IMR-90 (cell line): Measurements from ENCODE around the gene AGMO. TPM values are rescaled to one million over a fixed set of nuclear protein-coding genes. Genes with fewer than 3 reads are reported as not detected.

Experiments
- ATAC-seq: fragments of 200-7000 bp; cut with Tn5 transposase; 2 replicates; pipeline ENCODE4 v1.9.1; 2020; ENCODE audit warnings: low read depth, mild to moderate bottlenecking, moderate library complexity
- BruUV-seq: library from RNA; stranded (reverse); fragments of 400-500 nt; replicated peaks from 2 replicates; lab custom pipeline; 2021; lab: Mats Ljungman, UMichigan
- CTCF ChIA-PET: fragments of 300-600 bp; formaldehyde crosslinking; extraction: SDS; loops from one replicate; lab custom pipeline; 2021; ENCODE audit warnings: antibody characterized with exemption; lab: Yijun Ruan, JAX
- POLR2A ChIA-PET: fragments of 300-600 bp; sonication (Branson Sonifier 250); formaldehyde crosslinking; loops from one replicate; lab custom pipeline; 2022; ENCODE audit warnings: antibody characterized with exemption; ENCODE audit not compliant: unreplicated experiment; lab: Charles Lee
- DNase-seq: peaks from one replicate; pipeline ENCODE4 v3.0.0; 2013
- H2AFZ ChIP-seq: replicated peaks from 2 replicates; pipeline ENCODE3; 2013; ENCODE audit warnings: low read length, mild to moderate bottlenecking; ENCODE audit not compliant: poor library complexity
- H2AK5ac ChIP-seq: 2 replicates; pipeline ENCODE4 v1.6.1; 2013; ENCODE audit warnings: low read depth, low read length, inconsistent platforms
- H2AK9ac ChIP-seq: replicated peaks from 2 replicates; pipeline ENCODE3; 2013; ENCODE audit warnings: mild to moderate bottlenecking, low read depth, low read length, moderate library complexity; ENCODE audit not compliant: poor library complexity
- H2BK120ac ChIP-seq: 2 replicates; pipeline ENCODE4 v1.6.1; 2013; ENCODE audit warnings: low read depth, low read length, inconsistent platforms
- H2BK15ac ChIP-seq: 3 replicates; pipeline ENCODE4 v1.6.1; 2013; ENCODE audit warnings: low read depth, low read length, inconsistent platforms
- H2BK20ac ChIP-seq: 2 replicates; pipeline ENCODE4 v1.6.1; 2013; ENCODE audit warnings: low read depth, mild to moderate bottlenecking, inconsistent platforms, low read length, moderate library complexity
- H2BK5ac ChIP-seq: 2 replicates; pipeline ENCODE4 v1.6.1; 2013; ENCODE audit warnings: mild to moderate bottlenecking, low read depth, low read length, inconsistent platforms; ENCODE audit not compliant: poor library complexity, severe bottlenecking
- H3K14ac ChIP-seq: replicated peaks from 2 replicates; pipeline ENCODE4 v1.6.1; 2013; ENCODE audit warnings: low read depth, low read length, inconsistent platforms
- H3K18ac ChIP-seq: 2 replicates; pipeline ENCODE4 v1.6.1; 2013; ENCODE audit warnings: low read depth, low read length, control low read depth
- H3K23ac ChIP-seq: 2 replicates; pipeline ENCODE4 v1.6.1; 2013; ENCODE audit warnings: low read depth, low read length, inconsistent platforms
- H3K27ac ChIP-seq: 2 replicates; pipeline ENCODE4 v1.5.1; 2013; ENCODE audit warnings: mild to moderate bottlenecking, control low read depth, low read length; ENCODE audit not compliant: insufficient read depth
- H3K27me3 ChIP-seq: 2 replicates; pipeline ENCODE4 v1.6.1; 2013; ENCODE audit warnings: low read length; ENCODE audit not compliant: control insufficient read depth, insufficient read depth
- H3K36me3 ChIP-seq: 2 replicates; pipeline ENCODE4 v1.6.1; 2013; ENCODE audit warnings: low read length, mixed read lengths; ENCODE audit not compliant: control insufficient read depth, insufficient read depth
- H3K4ac ChIP-seq: 2 replicates; pipeline ENCODE4 v1.6.1; 2013; ENCODE audit warnings: low read depth, low read length, inconsistent platforms
- H3K4me1 ChIP-seq: 2 replicates; pipeline ENCODE4 v1.6.1; 2013; ENCODE audit warnings: low read length, mixed read lengths; ENCODE audit not compliant: control insufficient read depth, insufficient read depth
- H3K4me2 ChIP-seq: 2 replicates; pipeline ENCODE4 v1.6.1; 2013; ENCODE audit warnings: low read depth, mild to moderate bottlenecking, control low read depth, low read length, moderate library complexity
- H3K4me3 ChIP-seq: 2 replicates; pipeline ENCODE4 v1.5.1; 2013; ENCODE audit warnings: low read depth, mild to moderate bottlenecking, control low read depth, low read length, moderate library complexity; ENCODE audit not compliant: insufficient read depth
- H3K56ac ChIP-seq: 2 replicates; pipeline ENCODE4 v1.6.1; 2013; ENCODE audit warnings: low read length, inconsistent platforms; ENCODE audit not compliant: insufficient read depth; ENCODE audit errors: extremely low read depth
- H3K79me1 ChIP-seq, 2 experiments: 2 replicates each; pipeline ENCODE4 v1.6.1; 2013; ENCODE audit warnings: low read length in 2 of 2, inconsistent platforms in 1 of 2, low read depth in 1 of 2
- H3K9ac ChIP-seq: 2 replicates; pipeline ENCODE4 v1.6.1; 2013; ENCODE audit warnings: low read depth, low read length, control low read depth
- H3K9me1 ChIP-seq: 2 replicates; pipeline ENCODE4 v1.6.1; 2013; ENCODE audit warnings: low read length, inconsistent platforms; ENCODE audit not compliant: insufficient read depth
- H3K9me3 ChIP-seq: 2 replicates; pipeline ENCODE4 v1.6.1; 2013; ENCODE audit warnings: low read length; ENCODE audit not compliant: control insufficient read depth, insufficient read depth
- H4K20me1 ChIP-seq: 2 replicates; pipeline ENCODE4 v1.6.1; 2013; ENCODE audit warnings: low read length, inconsistent platforms; ENCODE audit not compliant: insufficient read depth
- H4K5ac ChIP-seq: 2 replicates; pipeline ENCODE4 v1.6.1; 2013; ENCODE audit warnings: mild to moderate bottlenecking, low read depth, low read length, control low read depth
- H4K8ac ChIP-seq, 2 experiments: 2 replicates each; pipeline ENCODE4 v1.6.1; 2013; ENCODE audit warnings: low read depth in 2 of 2, low read length in 2 of 2, control low read depth in 1 of 2, inconsistent platforms in 1 of 2
- H4K91ac ChIP-seq: 2 replicates; pipeline ENCODE4 v1.6.1; 2013; ENCODE audit warnings: low read depth, low read length, inconsistent platforms; ENCODE audit not compliant: insufficient read depth
- BHLHE40 ChIP-seq: fragments of 150-350 bp; IDR thresholded peaks from 2 replicates; pipeline ENCODE4 v1.6.1; 2016; ENCODE audit warnings: mild to moderate bottlenecking, low read depth, low read length
- CEBPB ChIP-seq: IDR thresholded peaks from 2 replicates; pipeline ENCODE4 v1.6.1; 2012; ENCODE audit warnings: low read depth, low read length, improper control_type of control experiment
- ELK1 ChIP-seq: fragments of 150-350 bp; IDR thresholded peaks from 2 replicates; pipeline ENCODE4 v1.6.1; 2016; ENCODE audit warnings: low read depth, mild to moderate bottlenecking, low read length, moderate library complexity, borderline replicate concordance
- MAZ ChIP-seq: IDR thresholded peaks from 2 replicates; pipeline ENCODE4 v1.6.1; 2012; ENCODE audit warnings: low read depth, mild to moderate bottlenecking, low read length, improper control_type of control experiment, moderate library complexity, borderline replicate concordance
- NFE2L2 ChIP-seq: fragments of 150-350 bp; IDR thresholded peaks from 2 replicates; pipeline ENCODE4 v1.6.1; 2016; ENCODE audit warnings: low read depth, mild to moderate bottlenecking, low read length
- POLR2A ChIP-seq: IDR thresholded peaks from 2 replicates; pipeline ENCODE4 v1.6.1; 2012; ENCODE audit warnings: mild to moderate bottlenecking, low read depth, low read length
- RCOR1 ChIP-seq: IDR thresholded peaks from 2 replicates; pipeline ENCODE4 v1.6.1; 2012; ENCODE audit warnings: mild to moderate bottlenecking, low read length, improper control_type of control experiment; ENCODE audit not compliant: insufficient replicate concordance
- SMC3 ChIP-seq: fragments of 150-350 bp; IDR thresholded peaks from 2 replicates; pipeline ENCODE4 v1.6.1; 2016; ENCODE audit warnings: low read depth, mild to moderate bottlenecking, antibody characterized with exemption, low read length, moderate library complexity
- USF2 ChIP-seq: fragments of 150-350 bp; IDR thresholded peaks from 2 replicates; pipeline ENCODE4 v1.6.1; 2017; ENCODE audit warnings: mild to moderate bottlenecking, antibody characterized with exemption, low read length, low read depth
- WGBS, 2 experiments: methylation state at CpG; one replicate each; pipeline versions ENCODE4 v1.1.5 to v1.1.7; 2013; ENCODE audit warnings: missing lambda C conversion rate in 2 of 2; ENCODE audit not compliant: insufficient read length in 1 of 2; ENCODE audit errors: extremely low coverage in 2 of 2; 5-methylcytosine and 5-hydroxymethylcytosine counted together
- dilution Hi-C: fragments of 300-500 bp; cut with HindIII; formaldehyde crosslinking; loops from one replicate; pipeline ENCODE4 v1.14.3; 2018; ENCODE audit warnings: low sequenced_read_pairs; ENCODE audit not compliant: unreplicated experiment
- in situ Hi-C: fragments of 300-500 bp; cut with MboI; formaldehyde crosslinking; loops from 3 replicates; pipeline ENCODE4 v1.14.3; 2019; ENCODE audit warnings: low sequenced_read_pairs, inconsistent platforms, mixed read lengths
- intact Hi-C: fragments of 100-400 bp; cut with micrococcal nuclease; formaldehyde crosslinking; loops from 2 replicates; pipeline ENCODE4 v1.10.0; 2022
- polyA plus RNA-seq, 3 experiments: library from polyadenylated mRNA; depleted of rRNA; stranded (reverse); fragments of >200 nt; gene quantifications; 2 replicates each; pipeline ENCODE4 v1.2.3, GENCODE V29; 2012; ENCODE audit warnings: low replicate concordance in 1 of 3
- total RNA-seq: library from RNA; depleted of rRNA; stranded (reverse); fragments of >200 nt; gene quantifications from 2 replicates; pipeline ENCODE4 v1.2.3, GENCODE V29; 2012

AGMO gene
- total and polyA plus RNA-seq, 2 of the 4 experiments (the other 2 are of a cell fraction) = not detected

GRCh38 chr7:15581352-15581951 is 19.6 kb upstream of the AGMO start:
- Histone ChIP-seq H2BK20ac (no peak overlapping the region), H2BK5ac (no peak overlapping the region), H3K36me3 (no peaks in the 10 kb centered on the region), H2AFZ (no peak overlapping the region), H4K5ac (no peak overlapping the region), H4K20me1 (no peaks in the 10 kb centered on the region), H3K9me3 (peaks cover 5% of the 10 kb centered on the region), H3K4me3 (no peak overlapping the region), H3K27ac (no peak overlapping the region), H2AK9ac (no peak overlapping the region), H3K23ac (no peak overlapping the region), H4K91ac (no peak overlapping the region), H3K4me2 (no peak overlapping the region), H3K79me1 (no peaks in the 10 kb centered on the region), H3K14ac (no peak overlapping the region), H3K27me3 (no peaks in the 10 kb centered on the region), H3K4ac (no peak overlapping the region), H4K8ac (no peak overlapping the region), H3K4me1 (no peaks in the 10 kb centered on the region), H2AK5ac (no peak overlapping the region), H2BK15ac (no peak overlapping the region), H2BK120ac (no peak overlapping the region), H3K56ac (no peak overlapping the region), H3K18ac (no peak overlapping the region), H3K9ac (no peak overlapping the region), H3K9me1 (no peaks in the 10 kb centered on the region)
- intact Hi-C loops (no loop called here), in situ Hi-C loops (no loop called here), dilution Hi-C loops (no loop called here)
- CTCF ChIA-PET = interaction anchor here (0.6 kb wide), 1 partner anchor 632 kb away, joined by 8 read pairs; no protein-coding TSS in a partner anchor
- ATAC-seq (no peak), DNase-seq (no peak)
- TF ChIP-seq BHLHE40 = no peak
- no peak for TF ChIP-seq MAZ
- no peak for TF ChIP-seq CEBPB
- no peak for TF ChIP-seq NFE2L2
- TF ChIP-seq RCOR1 = no peak
- TF ChIP-seq SMC3 = no peak
- no peak for TF ChIP-seq USF2
- no peak for TF ChIP-seq POLR2A
- no peak for TF ChIP-seq ELK1
- POLR2A ChIA-PET = no interaction called here
- WGBS, 2 experiments = no CpG with 5 or more reads among the region's 3 CpGs
- BruUV-seq = no TSS peak
